Measurements from ENCODE around the gene MTF1. TPM values are rescaled to one million over a fixed set of nuclear protein-coding genes. Genes with fewer than 3 reads are reported as not detected.

Gene MTF1
- total RNA-seq, 1 experiment from 2014 or later: 22.1 TPM

DNA sequence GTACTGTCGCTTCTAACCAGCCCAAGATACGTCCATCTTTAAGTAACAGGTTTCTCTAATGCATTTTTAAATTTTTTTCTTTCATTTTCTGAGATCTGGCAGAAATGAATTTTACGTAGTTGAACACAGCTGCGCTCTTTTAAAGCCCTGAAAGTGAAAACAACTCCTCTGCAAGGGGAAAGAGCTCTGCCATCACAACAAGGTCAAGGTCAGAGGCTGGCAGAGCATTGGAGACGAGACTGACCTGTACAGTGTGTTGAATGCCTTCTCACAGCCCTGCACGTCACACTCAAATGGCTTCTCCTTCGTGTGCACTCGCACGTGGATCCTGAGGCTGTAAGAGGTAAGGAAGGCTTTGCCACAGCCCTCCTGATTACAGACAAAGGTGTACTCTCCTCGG is 19.7 kb downstream of the MTF1 start:
- POLR2A ChIA-PET (ENCODE audit: unreplicated experiment): no interaction called here
- intact Hi-C loops (cut with micrococcal nuclease; ENCODE audit: unreplicated experiment): no loop called here
- CTCF ChIA-PET: interaction anchor here (0.5 kb wide), 1 partner anchor 31 kb away, joined by 4 read pairs; no protein-coding TSS in a partner anchor
- TF ChIP-seq, protein P1, sequence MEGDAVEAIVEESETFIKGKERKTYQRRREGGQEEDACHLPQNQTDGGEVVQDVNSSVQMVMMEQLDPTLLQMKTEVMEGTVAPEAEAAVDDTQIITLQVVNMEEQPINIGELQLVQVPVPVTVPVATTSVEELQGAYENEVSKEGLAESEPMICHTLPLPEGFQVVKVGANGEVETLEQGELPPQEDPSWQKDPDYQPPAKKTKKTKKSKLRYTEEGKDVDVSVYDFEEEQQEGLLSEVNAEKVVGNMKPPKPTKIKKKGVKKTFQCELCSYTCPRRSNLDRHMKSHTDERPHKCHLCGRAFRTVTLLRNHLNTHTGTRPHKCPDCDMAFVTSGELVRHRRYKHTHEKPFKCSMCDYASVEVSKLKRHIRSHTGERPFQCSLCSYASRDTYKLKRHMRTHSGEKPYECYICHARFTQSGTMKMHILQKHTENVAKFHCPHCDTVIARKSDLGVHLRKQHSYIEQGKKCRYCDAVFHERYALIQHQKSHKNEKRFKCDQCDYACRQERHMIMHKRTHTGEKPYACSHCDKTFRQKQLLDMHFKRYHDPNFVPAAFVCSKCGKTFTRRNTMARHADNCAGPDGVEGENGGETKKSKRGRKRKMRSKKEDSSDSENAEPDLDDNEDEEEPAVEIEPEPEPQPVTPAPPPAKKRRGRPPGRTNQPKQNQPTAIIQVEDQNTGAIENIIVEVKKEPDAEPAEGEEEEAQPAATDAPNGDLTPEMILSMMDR (conservative IDR thresholded peaks at IDR 0.05): no peak
- no peak for TF ChIP-seq EZH2 (IDR thresholded peaks at IDR 0.05; ENCODE audit: low read depth)
- Histone ChIP-seq H3K4me3 (no peak overlapping the region), H2AFZ (no peak overlapping the region), H3K36me3 (ENCODE audit: low read depth) (peaks cover 32% of the 10 kb centered on the region), H3K79me2 (ENCODE audit: low read depth) (peaks cover 11% of the 10 kb centered on the region), H4K20me1 (ENCODE audit: insufficient read depth) (no peaks in the 10 kb centered on the region), H3K9me3 (ENCODE audit: insufficient read depth, low read depth) (no peaks in the 10 kb centered on the region), H3K4me2 (no peak overlapping the region), H3F3A (ENCODE audit: insufficient read depth, low read depth) (no peaks in the 10 kb centered on the region), H3K4me1 (replicated peaks; ENCODE audit: insufficient read depth) (peaks cover 1% of the 10 kb centered on the region), H3K9me2 (ENCODE audit: insufficient read depth) (no peaks in the 10 kb centered on the region), H3K27ac (no peak overlapping the region), H3K27me3 (ENCODE audit: insufficient read depth, low read depth) (no peaks in the 10 kb centered on the region)
- no peak for DNase-seq
- BruUV-seq (replicated peaks): no TSS peak

DNA sequence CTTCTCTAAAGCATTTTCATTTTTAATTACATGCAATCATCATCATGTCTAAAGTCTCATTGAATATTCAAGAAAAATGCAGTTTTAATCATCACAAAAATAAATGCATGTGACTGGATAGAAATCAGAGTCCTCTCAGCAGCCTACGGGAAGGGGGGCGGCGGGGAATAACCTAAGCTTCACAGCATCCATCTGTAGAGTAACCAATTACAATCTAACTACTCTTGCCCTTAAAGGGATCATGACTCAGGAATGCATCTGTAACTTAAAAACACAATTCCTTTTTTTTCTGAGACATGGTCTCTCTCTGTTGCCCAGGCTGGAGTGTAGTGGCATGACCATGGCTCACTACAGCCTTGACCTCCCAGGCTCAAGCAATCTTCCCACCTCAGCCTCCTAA is 22.6 kb downstream of the MTF1 start:
- DNase-seq: no peak
- H3K9me3 ChIP-seq (ENCODE audit: insufficient read depth, low read depth): no peaks in the 10 kb centered on the region
- no peaks in the 10 kb centered on the region for H4K20me1 ChIP-seq (ENCODE audit: insufficient read depth)
- TF ChIP-seq, protein P1 (conservative IDR thresholded peaks at IDR 0.05): no peak
- TF ChIP-seq EZH2 (IDR thresholded peaks at IDR 0.05; ENCODE audit: low read depth): no peak
- H3K36me3 ChIP-seq (ENCODE audit: low read depth): peaks cover 39% of the 10 kb centered on the region
- H3K79me2 ChIP-seq (ENCODE audit: low read depth): no peaks in the 10 kb centered on the region
- intact Hi-C loops (cut with micrococcal nuclease; ENCODE audit: unreplicated experiment): no loop called here
- POLR2A ChIA-PET (ENCODE audit: unreplicated experiment): no interaction called here
- H3K4me2 ChIP-seq: no peak overlapping the region
- H3K4me1 ChIP-seq (replicated peaks; ENCODE audit: insufficient read depth): no peaks in the 10 kb centered on the region
- no peak overlapping the region for H3K4me3 ChIP-seq
- no peak overlapping the region for H2AFZ ChIP-seq
- no peak overlapping the region for H3K27ac ChIP-seq
- no TSS peak for BruUV-seq (replicated peaks)
- no peaks in the 10 kb centered on the region for H3K9me2 ChIP-seq (ENCODE audit: insufficient read depth)
- CTCF ChIA-PET: no interaction called here
- H3F3A ChIP-seq (ENCODE audit: insufficient read depth, low read depth): no peaks in the 10 kb centered on the region
- H3K27me3 ChIP-seq (ENCODE audit: insufficient read depth, low read depth): no peaks in the 10 kb centered on the region

DNA sequence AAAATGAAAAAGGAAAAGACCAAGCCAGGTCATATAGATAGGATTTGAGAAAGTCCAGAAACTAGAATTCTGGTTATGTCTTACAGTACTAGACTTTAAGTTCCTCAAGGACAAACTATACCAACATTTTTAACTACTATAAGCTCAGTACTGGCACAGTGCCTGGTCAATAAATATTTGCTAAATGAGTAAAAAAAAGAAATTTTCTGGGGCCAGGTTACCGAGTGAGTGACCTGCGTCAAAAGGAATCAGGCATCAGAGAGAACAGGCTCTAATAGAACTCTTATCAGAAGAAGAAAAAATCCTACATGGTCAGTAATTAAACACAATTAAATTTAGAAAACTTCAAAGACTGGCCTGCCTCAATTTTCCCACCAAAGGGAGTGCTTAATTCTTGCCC is 27.6 kb downstream of the MTF1 start:
- Histone ChIP-seq H3K4me1 (replicated peaks; ENCODE audit: insufficient read depth) (no peaks in the 10 kb centered on the region), H2AFZ (no peak overlapping the region), H3K4me3 (no peak overlapping the region), H3K9me2 (ENCODE audit: insufficient read depth) (no peaks in the 10 kb centered on the region), H3K36me3 (ENCODE audit: low read depth) (peaks cover 26% of the 10 kb centered on the region; the same call in 1 of the 2 replicates), H3K9me3 (ENCODE audit: insufficient read depth, low read depth) (no peaks in the 10 kb centered on the region), H3K4me2 (no peak overlapping the region), H3K79me2 (ENCODE audit: low read depth) (no peaks in the 10 kb centered on the region), H3F3A (ENCODE audit: insufficient read depth, low read depth) (peaks cover 4% of the 10 kb centered on the region; the same call in 1 of the 2 replicates), H3K27ac (no peak overlapping the region), H3K27me3 (ENCODE audit: insufficient read depth, low read depth) (no peaks in the 10 kb centered on the region), H4K20me1 (ENCODE audit: insufficient read depth) (no peaks in the 10 kb centered on the region)
- CTCF ChIA-PET: interaction anchor here (0.6 kb wide), 1 partner anchor 87 kb away, joined by 3 read pairs; no protein-coding TSS in a partner anchor
- no peak for DNase-seq
- POLR2A ChIA-PET (ENCODE audit: unreplicated experiment): interaction anchor here (0.5 kb wide), 1 partner anchor 1153 kb away, joined by 9 read pairs; no protein-coding TSS in a partner anchor
- BruUV-seq (replicated peaks): no TSS peak
- intact Hi-C loops (cut with micrococcal nuclease; ENCODE audit: unreplicated experiment): no loop called here
- TF ChIP-seq EZH2 (IDR thresholded peaks at IDR 0.05; ENCODE audit: low read depth): no peak
- TF ChIP-seq, protein P1 (conservative IDR thresholded peaks at IDR 0.05): no peak

All from PC-9 (cell line).